Nephron (organoid): Measurements from ENCODE around the gene CHMP3.

Experiments
- H3K27ac Mint-ChIP-seq, 3 experiments: 2 replicates each; pipeline ENCODE4 v1.8.0; 2020; ENCODE audit warnings: mixed read lengths in 3 of 3, mild to moderate bottlenecking in 2 of 3, moderate library complexity in 1 of 3
- H3K27me3 Mint-ChIP-seq: 2 replicates; pipeline ENCODE4 v1.8.0; 2021; ENCODE audit warnings: low read depth, mild to moderate bottlenecking, moderate library complexity, mixed read lengths
- H3K36me3 Mint-ChIP-seq: 2 replicates; pipeline ENCODE4 v1.8.0; 2020; ENCODE audit warnings: low read depth, mixed read lengths
- H3K4me1 Mint-ChIP-seq: 2 replicates; pipeline ENCODE4 v1.8.0; 2020; ENCODE audit warnings: mixed read lengths
- H3K4me3 Mint-ChIP-seq, 3 experiments: 2 replicates each; pipeline ENCODE4 v1.8.0; 2020; ENCODE audit warnings: mild to moderate bottlenecking in 3 of 3, mixed read lengths in 3 of 3, moderate library complexity in 2 of 3
- H3K9me3 Mint-ChIP-seq: 2 replicates; pipeline ENCODE4 v1.8.0; 2020; ENCODE audit warnings: mixed read lengths
- TF ChIP-seq, protein P1 (sequence below), 3 experiments: fragments of 200-600 bp; sonication (generic); IDR thresholded peaks; one replicate each; pipeline ENCODE4 v1.5.0; 2021; ENCODE audit warnings: antibody characterized with exemption in 3 of 3; ENCODE audit not compliant: unreplicated experiment in 3 of 3

The CHMP3 gene

GRCh38 chr2:86484385-86484784 is 78.9 kb downstream of the CHMP3 start:
- TF ChIP-seq, protein P1, sequence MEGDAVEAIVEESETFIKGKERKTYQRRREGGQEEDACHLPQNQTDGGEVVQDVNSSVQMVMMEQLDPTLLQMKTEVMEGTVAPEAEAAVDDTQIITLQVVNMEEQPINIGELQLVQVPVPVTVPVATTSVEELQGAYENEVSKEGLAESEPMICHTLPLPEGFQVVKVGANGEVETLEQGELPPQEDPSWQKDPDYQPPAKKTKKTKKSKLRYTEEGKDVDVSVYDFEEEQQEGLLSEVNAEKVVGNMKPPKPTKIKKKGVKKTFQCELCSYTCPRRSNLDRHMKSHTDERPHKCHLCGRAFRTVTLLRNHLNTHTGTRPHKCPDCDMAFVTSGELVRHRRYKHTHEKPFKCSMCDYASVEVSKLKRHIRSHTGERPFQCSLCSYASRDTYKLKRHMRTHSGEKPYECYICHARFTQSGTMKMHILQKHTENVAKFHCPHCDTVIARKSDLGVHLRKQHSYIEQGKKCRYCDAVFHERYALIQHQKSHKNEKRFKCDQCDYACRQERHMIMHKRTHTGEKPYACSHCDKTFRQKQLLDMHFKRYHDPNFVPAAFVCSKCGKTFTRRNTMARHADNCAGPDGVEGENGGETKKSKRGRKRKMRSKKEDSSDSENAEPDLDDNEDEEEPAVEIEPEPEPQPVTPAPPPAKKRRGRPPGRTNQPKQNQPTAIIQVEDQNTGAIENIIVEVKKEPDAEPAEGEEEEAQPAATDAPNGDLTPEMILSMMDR (IDR thresholded peaks at IDR 0.05; ENCODE audit: unreplicated experiment in 3 of 3) = no peak
- peaks cover 13% of the 10 kb centered on the region for H3K4me1 Mint-ChIP-seq
- no peaks in the 10 kb centered on the region for H3K27me3 Mint-ChIP-seq
- H3K27ac Mint-ChIP-seq = no peak overlapping the region
- H3K4me3 Mint-ChIP-seq = no peak overlapping the region
- H3K36me3 Mint-ChIP-seq = peaks cover 93% of the 10 kb centered on the region
- H3K9me3 Mint-ChIP-seq = no peaks in the 10 kb centered on the region

DNA sequence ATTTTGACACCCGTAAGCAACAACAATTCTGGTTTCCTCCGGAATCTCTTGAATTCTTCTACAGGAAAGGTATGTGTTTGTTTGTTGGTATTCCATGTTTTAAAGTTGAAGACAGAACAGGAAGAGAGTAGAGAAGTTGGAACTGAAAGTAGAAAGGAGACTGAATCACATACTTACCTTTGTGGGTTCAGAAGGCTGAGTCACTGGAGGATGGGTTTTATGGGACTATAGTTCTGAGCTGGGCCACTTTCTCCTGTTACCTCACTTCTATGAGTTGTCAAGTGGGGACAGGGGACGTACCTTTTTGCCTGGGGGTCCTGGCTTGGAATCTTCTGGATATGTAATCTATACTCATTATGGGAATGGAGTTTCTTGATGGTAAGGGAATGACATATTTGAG is 81.2 kb downstream of the CHMP3 start:
- H3K36me3 Mint-ChIP-seq = peaks cover 90% of the 10 kb centered on the region
- no peak overlapping the region for H3K4me3 Mint-ChIP-seq
- H3K27ac Mint-ChIP-seq = no peak overlapping the region
- H3K4me1 Mint-ChIP-seq = peaks cover 8% of the 10 kb centered on the region
- no peaks in the 10 kb centered on the region for H3K27me3 Mint-ChIP-seq
- H3K9me3 Mint-ChIP-seq = no peaks in the 10 kb centered on the region
- TF ChIP-seq, protein P1 (IDR thresholded peaks at IDR 0.05; ENCODE audit: unreplicated experiment in 3 of 3) = no peak

GRCh38 chr2:86480105-86480504 is 83.1 kb downstream of the CHMP3 start:
- peaks cover 84% of the 10 kb centered on the region for H3K36me3 Mint-ChIP-seq
- H3K27me3 Mint-ChIP-seq = no peaks in the 10 kb centered on the region
- peaks cover 8% of the 10 kb centered on the region for H3K4me1 Mint-ChIP-seq
- TF ChIP-seq, protein P1 (IDR thresholded peaks at IDR 0.05; ENCODE audit: unreplicated experiment in 3 of 3) = no peak
- H3K4me3 Mint-ChIP-seq = no peak overlapping the region
- H3K27ac Mint-ChIP-seq = peak overlapping the region in 1 of 3 experiments; percentile 30
- no peaks in the 10 kb centered on the region for H3K9me3 Mint-ChIP-seq

GRCh38 chr2:86477349-86477748 is 85.9 kb downstream of the CHMP3 start:
- H3K36me3 Mint-ChIP-seq = peaks cover 76% of the 10 kb centered on the region
- H3K27ac Mint-ChIP-seq = peak overlapping the region in 1 of 3 experiments; percentile 55
- H3K9me3 Mint-ChIP-seq = no peaks in the 10 kb centered on the region
- no peaks in the 10 kb centered on the region for H3K27me3 Mint-ChIP-seq
- H3K4me1 Mint-ChIP-seq = peaks cover 4% of the 10 kb centered on the region
- TF ChIP-seq, protein P1 (IDR thresholded peaks at IDR 0.05; ENCODE audit: unreplicated experiment in 3 of 3) = no peak
- H3K4me3 Mint-ChIP-seq = no peak overlapping the region

DNA sequence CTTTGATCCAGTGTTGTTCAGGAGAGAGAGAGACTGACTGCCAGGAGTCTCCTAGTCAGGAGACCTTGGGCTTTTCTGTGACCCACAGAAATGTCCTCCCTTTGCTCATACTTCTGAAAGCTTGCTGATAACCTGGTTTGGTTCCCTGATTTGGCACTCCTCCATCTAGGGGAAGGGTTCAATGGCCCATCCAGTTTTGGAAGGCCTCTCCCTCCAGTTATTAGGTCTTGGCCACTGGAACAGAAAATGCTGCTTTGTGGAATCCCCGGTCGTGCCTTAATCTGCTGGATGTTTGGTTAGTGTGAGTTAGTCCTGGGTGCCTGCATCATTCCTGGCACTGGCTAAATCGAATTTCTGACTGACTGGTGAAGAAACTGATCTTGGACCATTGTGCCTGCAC is 86.3 kb downstream of the CHMP3 start:
- Mint-ChIP-seq H3K27me3 (no peaks in the 10 kb centered on the region), H3K36me3 (peaks cover 75% of the 10 kb centered on the region), H3K4me1 (peaks cover 4% of the 10 kb centered on the region), H3K27ac (no peak overlapping the region), H3K4me3 (no peak overlapping the region), H3K9me3 (no peaks in the 10 kb centered on the region)
- TF ChIP-seq, protein P1 (IDR thresholded peaks at IDR 0.05; ENCODE audit: unreplicated experiment in 3 of 3) = no peak

DNA sequence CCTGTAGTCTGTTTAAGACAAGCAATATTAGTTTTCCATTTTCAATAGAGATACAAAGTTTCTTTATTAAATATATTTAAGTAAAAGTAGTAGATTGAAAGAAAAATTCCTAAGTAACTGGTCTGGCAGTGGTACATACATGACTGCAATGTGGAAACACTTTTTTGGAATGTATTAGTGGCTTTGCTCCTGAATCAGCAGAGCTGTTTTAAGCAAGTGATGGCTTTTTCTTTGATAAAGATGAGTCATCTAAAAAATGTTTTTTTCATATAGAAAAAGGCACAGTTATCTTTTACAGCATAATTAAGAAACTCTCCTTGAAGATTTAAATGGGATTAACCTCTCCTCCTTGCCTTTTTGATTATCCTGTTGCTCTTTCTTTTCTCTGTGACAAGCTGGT is 87.2 kb downstream of the CHMP3 start:
- no peak overlapping the region for H3K27ac Mint-ChIP-seq
- TF ChIP-seq, protein P1 (IDR thresholded peaks at IDR 0.05; ENCODE audit: unreplicated experiment in 3 of 3) = no peak
- H3K27me3 Mint-ChIP-seq = no peaks in the 10 kb centered on the region
- H3K9me3 Mint-ChIP-seq = no peaks in the 10 kb centered on the region
- H3K36me3 Mint-ChIP-seq = peaks cover 78% of the 10 kb centered on the region
- peaks cover 4% of the 10 kb centered on the region for H3K4me1 Mint-ChIP-seq
- no peak overlapping the region for H3K4me3 Mint-ChIP-seq
